ENCODE results near the gene CORO2B. TPM values are rescaled to one million over a fixed set of nuclear protein-coding genes. Genes with fewer than 3 reads are reported as not detected.

Gene CORO2B
- total and polyA plus RNA-seq, 2 of the 13 experiments (the other 11 are each of a cell fraction or from before 2014, with no cell fraction given), result 0.35 to 0.63 TPM

GRCh38 chr15:68572309-68572708 lies 6.5 kb upstream of the CORO2B start:
- BruUV-seq (replicated peaks), result no TSS peak
- TF ChIP-seq THAP7 (CRISPR knock-in tag; IDR thresholded peaks at IDR 0.05) (no peak), THAP11 (CRISPR knock-in tag; IDR thresholded peaks at IDR 0.05) (no peak), ZNF749 (CRISPR knock-in tag; IDR thresholded peaks at IDR 0.05; ENCODE audit: borderline replicate concordance) (no peak), EHMT2 (IDR thresholded peaks at IDR 0.05; ENCODE audit: borderline replicate concordance, low read depth, low read length) (no peak), HHEX (CRISPR knock-in tag; IDR thresholded peaks at IDR 0.05) (no peak), ZNF451 (CRISPR knock-in tag; IDR thresholded peaks at IDR 0.05) (no peak), TCF7L2 (IDR thresholded peaks at IDR 0.05; ENCODE audit: low read depth, low read length) (no peak), ZFP1 (CRISPR knock-in tag; IDR thresholded peaks at IDR 0.05) (no peak), CBX1 (IDR thresholded peaks at IDR 0.05; ENCODE audit: low read depth) (no peak), ADNP (CRISPR knock-in tag; IDR thresholded peaks at IDR 0.05) (no peak), HIVEP1 (CRISPR knock-in tag; IDR thresholded peaks at IDR 0.05) (no peak), ZNF30 (CRISPR knock-in tag; IDR thresholded peaks at IDR 0.05) (no peak), ZNF17 (CRISPR knock-in tag; IDR thresholded peaks at IDR 0.05) (no peak), EP300 (IDR thresholded peaks at IDR 0.05; ENCODE audit: low read depth in 2 of 2, low read length in 2 of 2) (no peak), EP300 (CRISPR knock-in tag; IDR thresholded peaks at IDR 0.05; ENCODE audit: borderline replicate concordance) (no peak), ZBTB39 (CRISPR knock-in tag; IDR thresholded peaks at IDR 0.05) (no peak), RARA (CRISPR knock-in tag; IDR thresholded peaks at IDR 0.05) (no peak), ZGPAT (CRISPR knock-in tag; IDR thresholded peaks at IDR 0.05) (no peak), NFRKB (IDR thresholded peaks at IDR 0.05) (no peak), ZNF547 (CRISPR knock-in tag; IDR thresholded peaks at IDR 0.05) (no peak)
- DNase-seq (ENCODE audit: low spot score) (no peak), FAIRE-seq (no peak), ATAC-seq (no peak)
- Histone ChIP-seq H3K4me1 (ENCODE audit: insufficient read depth, low read length) (no peaks in the 10 kb centered on the region), H2AFZ (ENCODE audit: low read length) (no peak overlapping the region), H3K36me3 (replicated peaks in 1 of 2; ENCODE audit: control insufficient read depth in 1 of 2, insufficient read depth in 2 of 2, low read length in 2 of 2) (no peaks in the 10 kb centered on the region), H4K20me1 (ENCODE audit: insufficient read depth, low read length) (no peaks in the 10 kb centered on the region), H3K4me2 (ENCODE audit: low read depth, low read length) (no peak overlapping the region), H3K27ac (ENCODE audit: extremely low read length, insufficient read depth, low read length) (no peak overlapping the region), H3K79me2 (ENCODE audit: insufficient read depth, low read length) (no peaks in the 10 kb centered on the region), H3K4me3 (replicated peaks in 1 of 3; ENCODE audit: insufficient read depth in 1 of 3, low read depth in 2 of 3, low read length in 3 of 3) (no peak overlapping the region), H3K27me3 (ENCODE audit: control insufficient read depth in 1 of 2, insufficient read depth in 2 of 2, low read length in 2 of 2) (peaks cover 3 to 46% of the 10 kb centered on the region in 2 experiments; a peak in 4 of 5 replicates), H3K9me3 (ENCODE audit: low read length) (no peaks in the 10 kb centered on the region), H3K9ac (ENCODE audit: insufficient read depth, low read depth, low read length) (no peak overlapping the region)
- CTCF ChIA-PET (ENCODE audit: low intra/inter-chr PET ratio, low total read pairs), result no interaction called here
- WGBS (ENCODE audit: low lambda C conversion rate), result 18% methylated on average over 4 of the region's 4 CpGs
- intact Hi-C loops (cut with micrococcal nuclease; ENCODE audit: unreplicated experiment), result no loop called here
- in situ Hi-C loops (cut with HindIII; ENCODE audit: extremely low pct_ligation_motif_present, low pct_unique_long_range_greater_than_20kb), result no loop called here
- POLR2A ChIA-PET, result no interaction called here

Data from HepG2 (cell line).